GM13977 (cell line): ENCODE data around the gene RAB20.
"Not testable (repeated sequence)": the region's sequence is repeated elsewhere in the genome, so short reads cannot be mapped to it uniquely, and the experiment has no call there.

ENCODE experiments used
- DNase-seq: peaks from one replicate; pipeline ENCODE4 v3.0.0; 2012; ENCODE audit warnings: low spot score
- CTCF ChIP-seq: IDR thresholded peaks from 2 replicates; pipeline ENCODE4 v1.5.1; 2012; ENCODE audit warnings: mild to moderate bottlenecking, control low read depth; ENCODE audit not compliant: insufficient read depth; ENCODE audit errors: extremely low read depth, missing control alignments
- in situ Hi-C: fragments of 300-500 bp; cut with MboI; formaldehyde crosslinking; loops from one replicate; pipeline ENCODE4 v1.12.0; 2022; ENCODE audit warnings: low sequenced_read_pairs, low pct_unique_long_range_greater_than_20kb, mixed read lengths, inconsistent platforms; ENCODE audit not compliant: unreplicated experiment

Gene RAB20

GRCh38 chr13:110540871-110541525, 20.5 kb downstream of the RAB20 start:
- no peak for DNase-seq
- TF ChIP-seq CTCF: no peak
- in situ Hi-C loops: no loop called here

GRCh38 chr13:110539894-110540293, 21.6 kb downstream of the RAB20 start:
- in situ Hi-C loops: no loop called here
- TF ChIP-seq CTCF: no peak

GRCh38 chr13:110538632-110539031, 22.9 kb downstream of the RAB20 start:
- DNase-seq: no peak
- in situ Hi-C loops: no loop called here
- TF ChIP-seq CTCF: no peak

More at GRCh38 chr13:110539894-110540293, 21.6 kb downstream of the RAB20 start:
- DNase-seq: no peak

DNA sequence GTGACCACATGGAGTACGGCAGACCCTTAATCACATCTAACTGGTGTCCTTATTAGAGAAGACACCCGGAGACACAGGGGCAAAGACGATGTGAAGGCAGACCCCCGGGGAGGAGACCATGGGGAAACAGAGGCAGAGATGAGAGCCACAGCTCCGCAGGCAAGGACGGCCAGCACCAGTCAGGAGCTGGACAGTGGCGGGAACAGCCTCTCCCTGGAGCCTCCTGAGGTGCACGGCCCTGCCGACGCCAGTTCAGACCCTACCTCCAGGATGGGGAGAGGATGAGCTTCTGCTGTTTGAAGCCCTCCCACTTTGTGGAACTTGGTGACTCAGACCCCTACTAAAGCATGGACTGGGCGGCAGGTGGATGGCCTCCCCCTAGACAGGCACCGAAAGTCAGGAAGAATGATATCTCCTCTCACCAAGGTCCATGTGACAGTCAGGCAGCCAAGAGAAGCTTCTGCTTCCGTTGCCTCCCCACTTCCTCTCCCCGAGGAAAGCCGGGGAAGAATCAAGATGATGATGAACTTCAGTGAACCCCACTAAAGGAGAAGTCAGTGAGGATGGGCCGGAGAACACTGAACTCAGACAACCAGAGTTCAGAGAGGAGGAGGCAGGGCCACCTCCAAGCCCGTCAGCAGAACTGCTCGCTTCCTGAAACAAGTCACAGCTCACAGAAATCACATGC, 25.4 kb downstream of the RAB20 start:
- TF ChIP-seq CTCF: no peak
- in situ Hi-C loops: no loop called here
- DNase-seq: no peak

DNA sequence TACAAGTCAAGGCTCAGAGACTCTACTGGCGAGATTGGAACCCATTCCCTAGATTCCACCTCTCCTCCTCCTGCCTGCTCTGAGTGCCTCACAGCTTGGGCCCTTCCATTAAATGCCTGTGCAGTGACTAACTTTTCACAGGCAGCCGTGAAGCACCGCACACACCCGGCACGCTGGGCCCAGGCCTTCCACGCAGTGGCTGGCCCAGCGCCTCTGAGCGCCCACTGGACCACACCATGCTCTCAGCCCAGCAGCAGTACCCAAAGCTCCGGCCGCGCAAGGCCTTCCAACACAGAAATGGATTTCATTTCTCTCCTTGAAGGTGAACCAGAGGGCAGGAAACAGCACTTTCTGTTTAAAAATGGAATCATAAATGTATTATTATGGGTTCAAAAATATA, 26.0 kb downstream of the RAB20 start:
- DNase-seq: no peak
- in situ Hi-C loops: no loop called here
- no peak for TF ChIP-seq CTCF

DNA sequence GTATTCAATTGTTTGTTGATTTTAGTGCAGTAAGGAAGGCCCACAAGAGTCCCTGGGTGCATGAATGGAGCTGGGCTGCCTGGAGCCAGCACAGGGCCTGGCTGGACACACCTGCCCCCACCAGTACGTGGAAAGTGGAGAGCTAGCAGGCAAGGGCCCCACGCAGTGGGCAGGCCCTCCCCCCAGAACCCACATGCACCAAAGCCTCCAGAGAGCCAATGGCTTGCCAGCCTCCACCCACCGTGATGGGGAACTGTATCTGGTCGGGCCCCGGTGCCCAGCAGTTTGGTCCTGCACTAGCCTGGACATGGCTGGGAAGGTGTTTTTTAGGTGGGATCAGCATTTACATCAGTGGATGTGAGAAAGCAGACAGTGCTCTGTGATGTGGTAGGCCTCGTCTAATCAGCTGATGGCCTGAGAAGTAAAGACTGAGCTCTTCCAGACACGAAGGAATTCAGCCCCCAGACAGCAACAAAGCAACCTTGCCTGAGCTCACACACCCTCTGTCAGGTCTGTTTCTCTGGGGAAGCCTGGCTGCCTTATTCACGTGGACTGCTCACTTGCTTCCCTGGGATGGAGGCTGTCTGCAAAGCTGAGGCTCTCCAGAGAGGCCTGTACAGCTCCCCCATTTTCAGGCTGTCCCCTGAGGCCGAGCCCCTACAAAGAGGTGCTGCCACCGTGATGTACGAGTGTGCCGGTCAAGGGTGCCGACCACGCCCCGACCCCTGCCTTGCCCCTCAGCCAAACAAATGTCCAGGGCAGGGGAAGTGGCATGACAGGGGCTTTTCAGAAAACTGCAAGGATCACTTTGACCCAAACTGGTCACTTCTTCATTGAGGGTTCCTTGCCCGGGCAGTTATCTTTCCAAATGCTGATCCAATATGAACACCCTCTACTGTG, 27.5 kb downstream of the RAB20 start:
- in situ Hi-C loops: no loop called here
- DNase-seq: no peak
- no peak for TF ChIP-seq CTCF

GRCh38 chr13:110532258-110532657, 29.3 kb downstream of the RAB20 start:
- DNase-seq, in situ Hi-C loops: not testable (repeated sequence)
